ENCODE results near the gene FICD.

FICD gene

DNA sequence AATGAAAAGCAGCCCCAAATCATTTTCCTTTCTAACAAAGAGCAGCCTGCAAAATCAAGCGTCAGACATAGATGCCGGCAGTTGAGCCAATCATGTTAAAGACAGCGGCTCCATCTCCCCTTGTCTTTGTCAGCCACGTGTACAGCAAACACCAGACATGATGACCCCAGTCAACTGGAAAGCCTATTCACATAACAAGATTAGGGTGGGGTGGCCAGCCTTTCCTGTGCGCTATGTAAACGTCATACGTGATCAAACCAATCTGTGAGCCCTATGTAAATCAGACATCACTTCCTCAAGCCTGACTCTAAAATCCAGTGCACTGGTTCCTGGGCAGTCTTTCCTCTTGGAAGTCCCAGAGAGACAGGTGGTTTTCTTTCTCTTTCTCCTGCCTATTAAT is 9.9 kb upstream of the FICD start:
- no peak for DNase-seq

DNA sequence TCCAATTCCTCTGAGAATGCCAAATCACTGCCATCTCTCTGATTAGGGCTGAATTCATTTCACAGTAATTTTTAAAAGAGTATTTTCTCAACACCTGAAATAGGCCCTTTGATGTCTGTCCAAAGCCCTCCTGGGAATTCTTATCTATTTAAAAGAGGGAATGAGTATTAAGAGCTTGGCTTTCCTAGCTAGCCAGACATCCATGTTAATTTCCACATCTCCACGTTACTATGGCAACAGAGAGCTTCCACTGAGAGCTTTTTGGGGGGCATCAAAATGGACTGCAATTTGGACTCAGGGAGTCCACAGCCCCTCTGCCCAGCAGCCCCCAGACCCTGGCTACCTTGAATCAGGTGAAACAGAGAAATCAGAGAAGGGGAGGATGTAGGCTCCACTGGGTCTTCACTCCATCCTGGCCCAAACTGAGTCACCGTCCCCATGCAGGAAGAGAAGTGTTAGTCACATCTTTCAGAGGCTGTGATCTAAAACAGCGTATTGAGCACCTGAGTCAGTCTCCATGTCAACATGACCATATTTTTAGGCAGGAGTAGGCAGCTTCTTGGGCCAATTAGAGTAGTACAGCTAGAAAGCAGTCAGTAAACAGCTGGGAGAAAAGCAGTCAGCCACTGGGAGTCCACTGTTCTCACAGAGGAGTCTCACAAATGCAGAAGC is 7.0 kb upstream of the FICD start:
- no peak for DNase-seq

DNA sequence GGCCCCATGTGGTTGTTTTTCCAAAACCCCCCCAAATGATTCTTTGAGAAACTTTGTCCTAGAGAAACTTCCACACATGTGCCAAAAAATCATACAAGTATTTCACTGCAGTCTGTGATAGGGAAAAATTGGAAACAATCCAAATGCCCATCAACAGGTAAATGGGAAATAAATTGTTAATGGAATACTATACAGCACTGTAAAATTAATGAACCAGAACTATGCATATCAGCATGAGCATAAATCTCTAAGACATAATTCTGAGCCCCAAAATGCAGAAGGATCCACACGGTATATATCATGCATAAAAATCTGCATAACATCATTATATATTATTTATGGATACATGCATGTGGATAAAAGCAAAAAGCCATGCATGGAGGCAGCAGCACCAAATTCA is 5.3 kb upstream of the FICD start:
- DNase-seq = no peak

DNA sequence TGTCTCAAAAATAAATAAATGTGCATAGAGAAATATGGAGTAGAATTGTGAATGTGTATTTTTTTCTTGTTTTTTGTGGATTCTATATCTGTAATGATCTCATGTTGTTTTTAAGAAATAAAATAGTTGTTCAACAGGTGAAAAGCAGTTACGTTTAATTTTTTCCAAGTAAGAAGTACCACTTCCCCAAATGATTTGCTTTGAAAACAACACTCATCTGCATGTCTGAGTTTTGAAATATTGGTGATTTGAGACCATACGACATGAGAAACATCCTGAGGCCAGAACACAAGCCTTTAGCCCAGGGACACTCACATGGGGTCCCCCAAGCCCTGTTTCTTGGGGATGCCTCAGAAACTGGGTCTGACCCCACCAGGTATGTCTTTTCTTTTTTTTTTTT is 4.2 kb upstream of the FICD start:
- DNase-seq = no peak

DNA sequence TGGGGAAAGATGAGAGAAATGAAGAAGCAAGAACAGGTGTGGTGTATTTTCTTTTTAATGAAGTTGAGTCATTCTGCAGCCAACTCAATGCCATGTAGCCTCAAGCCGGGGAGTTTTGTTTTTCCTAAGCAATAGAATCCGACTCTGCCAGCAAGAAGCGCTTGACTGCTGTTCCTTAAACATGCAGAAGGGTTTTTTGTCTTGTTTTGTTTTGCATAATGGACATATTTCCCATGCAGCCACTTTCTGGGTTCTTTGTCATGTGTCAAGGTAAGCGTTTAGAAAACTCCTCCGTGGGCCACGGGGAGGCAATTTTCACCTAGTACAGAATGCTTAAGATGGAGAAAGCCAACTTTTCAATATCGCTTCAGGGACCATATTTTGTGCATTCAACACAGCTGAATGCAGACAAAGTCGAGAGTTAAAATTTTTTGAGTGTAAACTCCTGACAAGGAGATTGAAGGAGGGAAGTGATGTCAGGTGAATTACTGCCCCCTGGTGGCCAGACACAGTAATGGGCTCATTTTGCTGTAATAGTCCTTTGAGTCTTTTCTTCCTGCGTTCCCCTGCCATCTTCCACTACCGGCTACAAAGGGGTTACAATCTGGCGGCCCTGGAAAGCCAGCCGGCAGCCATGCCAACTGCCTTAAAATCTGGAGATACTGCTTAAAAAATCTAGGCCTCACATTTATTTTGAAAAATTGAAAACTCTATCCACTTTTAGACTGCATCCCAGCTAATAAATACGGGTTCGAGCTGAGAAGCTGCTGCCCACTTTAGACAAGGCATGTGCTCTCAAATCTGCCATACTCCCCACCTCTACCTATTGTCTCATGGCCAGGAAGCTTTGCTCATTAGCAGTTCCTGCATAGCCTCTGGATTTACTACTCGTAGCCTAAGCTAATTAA is 3.2 kb upstream of the FICD start:
- peak; percentile 77 for DNase-seq

DNA sequence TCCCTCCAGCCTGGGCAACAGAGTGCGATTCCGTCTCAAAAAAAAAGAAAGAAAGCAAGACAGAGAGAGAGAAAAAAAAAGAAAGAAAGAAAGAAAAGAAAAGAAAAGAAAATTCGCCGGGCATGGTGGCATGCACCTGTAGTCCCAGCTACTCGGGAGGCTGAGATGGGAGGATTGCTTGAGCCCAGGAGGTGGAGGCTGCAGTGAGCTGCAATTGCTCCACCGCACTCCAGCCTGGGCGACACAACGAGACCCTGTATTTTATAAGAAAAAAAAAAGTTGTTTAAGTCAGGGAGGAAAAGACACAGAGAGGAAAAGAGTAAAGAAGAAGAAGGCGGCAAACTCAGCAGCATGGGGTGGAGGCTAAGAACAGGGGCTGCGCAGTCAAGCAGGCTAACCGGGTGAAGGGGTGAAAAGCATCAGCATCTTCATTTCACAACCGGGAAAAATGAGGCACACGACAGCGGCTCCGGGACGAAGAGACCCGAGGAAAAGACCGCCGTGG is 557 bp upstream of the FICD start:
- DNase-seq = no peak

DNA sequence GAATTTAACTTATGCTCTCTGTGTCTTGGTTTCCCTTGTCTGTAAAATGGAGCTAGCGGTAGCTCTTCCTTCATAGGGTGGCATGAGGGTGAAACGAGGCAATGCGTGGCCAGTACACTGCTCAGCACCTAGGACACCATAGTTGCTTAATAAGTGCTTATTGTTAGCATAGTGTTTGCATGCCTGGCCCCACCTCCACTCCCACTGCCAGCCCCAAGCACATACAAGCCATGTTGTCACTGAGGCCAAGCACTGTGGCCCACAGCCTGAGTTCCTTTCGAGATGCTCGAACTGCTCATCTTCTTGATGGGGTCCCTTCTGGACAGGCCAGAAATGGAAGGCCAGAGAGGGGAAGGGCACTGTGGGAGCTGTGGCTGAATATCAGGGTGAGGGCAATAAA is 839 bp downstream of the FICD start:
- DNase-seq = no peak

DNA sequence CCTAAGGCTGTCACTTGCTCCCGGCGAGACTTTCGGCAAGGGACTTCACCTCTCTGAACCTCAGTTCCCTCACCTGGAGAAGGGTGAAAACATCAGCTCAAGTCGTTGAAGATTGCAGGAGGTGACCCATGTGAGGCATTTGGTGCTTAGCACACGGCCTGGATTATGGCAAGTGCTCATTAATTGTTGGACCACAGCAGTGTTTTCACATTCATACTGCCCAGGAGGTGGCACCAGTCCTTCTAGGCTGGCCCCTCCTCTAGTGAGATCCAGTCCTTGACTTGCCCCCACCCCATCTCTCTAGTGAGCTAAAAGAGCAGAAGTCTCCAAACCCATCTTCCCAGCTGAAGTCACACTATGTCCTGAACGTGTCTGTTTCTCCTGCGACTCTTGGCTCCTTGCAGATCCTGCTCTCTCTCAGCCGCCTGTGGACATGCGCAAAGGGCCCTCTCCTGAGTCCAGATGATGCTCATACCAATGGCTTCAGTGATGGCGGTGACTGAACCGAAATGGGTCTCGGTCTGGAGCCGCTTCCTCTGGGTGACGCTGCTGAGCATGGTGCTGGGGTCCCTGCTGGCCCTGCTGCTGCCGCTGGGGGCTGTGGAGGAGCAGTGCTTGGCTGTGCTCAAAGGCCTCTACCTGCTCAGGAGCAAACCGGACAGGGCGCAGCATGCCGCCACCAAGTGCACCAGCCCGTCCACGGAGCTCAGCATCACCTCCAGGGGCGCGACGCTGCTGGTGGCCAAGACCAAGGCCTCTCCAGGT is 1.6 kb downstream of the FICD start:
- DNase-seq = no peak

DNA sequence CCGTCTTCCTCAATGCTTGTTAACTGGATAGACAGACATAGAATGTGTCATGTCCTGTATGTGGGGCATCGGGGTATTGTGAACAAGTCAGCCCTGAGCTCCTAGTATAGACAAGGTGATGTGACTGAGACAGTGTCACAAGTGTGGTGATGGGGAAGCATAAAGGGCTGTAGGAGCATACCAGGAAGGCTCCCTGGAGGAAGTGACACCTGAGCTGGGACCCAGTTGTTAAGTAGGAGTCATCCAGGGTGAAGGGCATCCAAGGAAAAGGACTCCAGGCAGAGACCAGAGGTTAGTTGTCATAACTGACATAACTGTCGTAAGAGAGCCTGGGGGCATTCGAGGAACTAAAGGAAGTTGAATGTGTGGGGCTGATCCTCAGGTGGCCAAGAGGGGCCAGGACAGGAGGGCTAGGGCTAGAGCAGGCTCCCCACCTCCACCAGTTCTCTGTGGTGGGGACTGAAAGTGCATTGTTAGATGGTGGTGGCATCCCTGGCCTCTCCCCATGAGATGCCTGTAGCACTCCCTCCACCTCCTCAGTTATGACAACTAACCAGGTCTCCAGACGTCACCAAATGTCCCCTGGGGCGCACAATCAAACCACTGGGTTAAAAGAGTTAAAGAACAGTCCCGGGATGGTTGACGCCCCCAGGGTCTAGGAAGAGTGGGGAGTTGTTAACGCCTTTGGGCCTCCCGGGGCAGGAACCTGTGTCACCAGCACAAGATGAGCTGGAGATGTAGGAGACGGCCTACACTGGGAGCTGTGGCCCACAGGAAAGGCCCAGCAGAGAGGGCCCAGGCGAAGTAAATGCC is 2.4 kb downstream of the FICD start:
- no peak for DNase-seq

DNA sequence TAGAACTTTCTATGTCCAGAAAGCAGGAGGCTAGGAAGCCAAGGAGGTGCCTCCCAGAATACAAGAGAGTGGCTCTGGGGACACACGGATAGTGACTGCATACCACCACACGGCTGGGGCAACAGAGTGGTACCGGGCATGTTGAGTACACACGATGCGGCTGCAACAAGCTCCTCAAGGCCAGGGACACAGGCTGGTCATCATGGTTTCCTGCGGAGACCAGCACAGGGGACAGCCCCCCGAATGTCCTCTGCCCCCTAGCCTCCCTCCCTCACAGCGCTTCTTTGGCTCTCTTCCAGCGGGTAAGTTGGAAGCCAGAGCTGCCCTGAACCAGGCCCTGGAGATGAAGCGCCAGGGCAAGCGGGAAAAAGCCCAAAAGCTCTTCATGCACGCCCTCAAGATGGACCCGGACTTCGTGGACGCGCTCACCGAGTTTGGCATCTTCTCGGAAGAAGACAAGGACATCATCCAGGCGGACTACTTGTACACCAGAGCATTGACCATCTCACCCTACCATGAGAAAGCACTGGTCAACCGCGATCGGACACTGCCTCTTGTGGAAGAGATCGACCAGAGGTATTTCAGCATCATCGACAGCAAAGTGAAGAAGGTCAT is 3.1 kb downstream of the FICD start:
- DNase-seq = no peak

DNA sequence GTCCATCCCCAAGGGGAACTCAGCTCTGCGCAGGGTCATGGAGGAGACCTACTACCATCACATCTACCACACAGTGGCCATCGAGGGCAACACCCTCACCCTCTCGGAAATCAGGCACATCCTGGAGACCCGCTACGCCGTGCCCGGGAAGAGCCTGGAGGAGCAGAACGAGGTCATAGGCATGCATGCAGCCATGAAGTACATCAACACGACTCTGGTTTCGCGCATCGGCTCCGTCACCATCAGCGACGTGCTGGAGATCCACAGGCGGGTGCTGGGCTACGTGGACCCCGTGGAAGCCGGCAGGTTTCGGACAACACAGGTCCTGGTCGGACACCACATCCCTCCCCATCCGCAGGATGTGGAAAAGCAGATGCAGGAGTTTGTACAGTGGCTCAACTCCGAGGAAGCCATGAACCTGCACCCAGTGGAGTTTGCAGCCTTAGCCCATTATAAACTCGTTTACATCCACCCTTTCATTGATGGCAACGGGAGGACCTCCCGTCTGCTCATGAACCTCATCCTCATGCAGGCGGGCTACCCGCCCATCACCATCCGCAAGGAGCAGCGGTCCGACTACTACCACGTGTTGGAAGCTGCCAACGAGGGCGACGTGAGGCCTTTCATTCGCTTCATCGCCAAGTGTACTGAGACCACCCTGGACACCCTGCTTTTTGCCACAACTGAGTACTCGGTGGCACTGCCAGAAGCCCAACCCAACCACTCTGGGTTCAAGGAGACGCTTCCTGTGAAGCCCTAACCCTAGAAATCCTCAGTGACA is 3.8 kb downstream of the FICD start:
- DNase-seq = no peak

DNA sequence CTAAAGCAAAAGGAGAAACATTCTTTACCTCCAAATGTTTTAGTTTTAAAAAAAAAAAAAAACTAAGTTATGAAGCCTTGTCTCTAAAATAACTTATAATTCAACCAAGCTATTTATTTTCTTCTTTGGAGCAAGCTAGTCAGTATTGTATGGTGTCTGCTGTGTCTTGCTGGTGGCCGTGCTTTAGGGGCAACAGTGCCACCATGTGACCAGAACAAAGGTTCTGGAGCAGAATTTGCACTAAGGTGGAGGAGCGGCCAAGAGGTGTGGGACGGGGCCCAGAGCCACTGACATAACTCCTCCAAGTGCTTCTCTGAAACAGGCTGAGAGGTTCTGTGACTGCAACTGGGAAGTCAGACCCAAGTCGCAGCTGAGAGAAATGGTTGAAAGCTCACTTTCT is 4.5 kb downstream of the FICD start:
- no peak for DNase-seq

DNA sequence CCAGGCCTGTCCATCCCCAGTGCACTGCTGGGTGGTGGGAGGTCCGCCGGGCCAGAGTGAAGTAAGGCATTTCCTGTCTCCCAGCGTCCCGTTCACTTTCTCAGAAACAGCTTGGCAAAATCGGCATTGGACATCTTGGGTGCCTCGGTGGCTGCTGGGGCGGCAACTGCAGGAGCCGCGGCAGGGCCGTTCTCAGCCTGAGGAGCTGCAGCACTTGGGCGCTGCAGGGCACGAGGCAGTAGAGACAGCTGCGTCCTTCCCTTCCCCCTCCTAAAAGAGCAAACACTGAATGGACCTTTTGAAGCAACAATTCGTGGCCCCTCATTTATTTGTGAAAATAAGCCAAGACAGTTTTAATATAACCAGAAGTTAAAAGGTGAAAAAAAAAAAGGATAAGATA is 8.3 kb downstream of the FICD start:
- no peak for DNase-seq

DNA sequence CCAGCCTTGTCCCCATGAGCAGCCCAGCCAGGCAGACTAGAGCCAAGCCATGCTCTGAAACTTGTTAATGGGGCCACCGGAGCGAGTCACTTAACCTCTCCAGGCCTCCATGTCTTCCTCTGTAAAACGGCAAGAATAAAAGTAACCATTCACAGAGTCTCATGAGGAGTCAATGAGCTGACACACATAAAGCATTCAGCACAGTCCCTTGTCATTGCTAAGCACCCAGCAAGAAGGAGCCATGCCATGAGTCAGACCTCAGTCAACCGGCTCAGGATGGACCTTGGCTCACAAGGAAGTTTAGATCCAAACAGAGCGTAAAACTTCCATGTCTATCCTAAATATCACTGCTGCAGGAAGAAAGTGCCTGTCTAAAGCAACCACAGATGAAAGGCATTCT is 10.6 kb downstream of the FICD start:
- DNase-seq = no peak

DNA sequence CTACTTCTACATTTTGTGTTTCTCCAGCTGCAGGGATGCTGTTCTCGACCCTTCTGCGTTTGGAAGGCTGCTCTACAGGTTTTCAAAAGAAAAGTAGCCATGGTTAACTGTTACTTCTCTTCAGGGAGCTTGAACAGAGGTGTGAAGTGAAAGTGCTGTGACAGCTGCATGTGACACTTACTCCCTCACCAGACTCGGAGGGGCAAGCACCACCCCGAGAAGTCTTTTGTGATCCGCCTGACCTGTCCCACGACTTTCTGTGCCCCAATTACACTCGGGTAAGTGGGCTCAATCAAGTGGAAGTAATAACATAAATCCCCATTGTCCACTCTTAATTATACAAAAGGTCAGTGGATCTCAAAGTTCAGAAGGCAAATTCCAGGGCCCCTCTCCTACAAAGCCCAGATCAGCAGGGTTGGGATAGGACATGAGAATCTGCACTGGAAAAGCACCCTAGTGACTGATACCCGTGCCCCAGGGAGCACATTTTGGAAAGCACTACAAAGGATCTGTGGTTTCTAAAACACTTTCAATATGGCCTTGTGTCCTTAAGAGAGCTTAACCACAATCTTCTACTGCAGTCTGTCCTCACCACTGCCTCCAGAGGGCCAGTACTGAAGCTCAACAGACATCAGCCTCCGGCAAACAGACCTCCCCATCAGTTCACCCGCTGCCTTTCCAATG is 11.5 kb downstream of the FICD start:
- no peak for DNase-seq

DNA sequence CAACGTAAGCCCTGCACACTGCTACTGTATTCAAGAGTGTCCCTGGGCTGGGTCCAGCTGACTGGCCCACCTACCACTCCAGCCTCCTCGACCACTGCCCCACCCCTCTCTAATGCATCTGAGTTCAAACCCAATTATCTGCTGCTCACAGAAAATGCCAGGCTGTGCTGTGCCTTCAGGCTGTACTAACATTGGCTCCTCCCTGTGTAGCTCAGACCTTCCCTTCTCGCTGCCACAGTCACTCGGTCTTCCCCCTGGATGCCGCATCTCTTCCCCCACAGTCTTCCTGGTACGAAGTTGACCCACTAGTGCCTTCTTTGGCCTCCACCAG is 12.1 kb downstream of the FICD start:
- DNase-seq = no peak

DNA sequence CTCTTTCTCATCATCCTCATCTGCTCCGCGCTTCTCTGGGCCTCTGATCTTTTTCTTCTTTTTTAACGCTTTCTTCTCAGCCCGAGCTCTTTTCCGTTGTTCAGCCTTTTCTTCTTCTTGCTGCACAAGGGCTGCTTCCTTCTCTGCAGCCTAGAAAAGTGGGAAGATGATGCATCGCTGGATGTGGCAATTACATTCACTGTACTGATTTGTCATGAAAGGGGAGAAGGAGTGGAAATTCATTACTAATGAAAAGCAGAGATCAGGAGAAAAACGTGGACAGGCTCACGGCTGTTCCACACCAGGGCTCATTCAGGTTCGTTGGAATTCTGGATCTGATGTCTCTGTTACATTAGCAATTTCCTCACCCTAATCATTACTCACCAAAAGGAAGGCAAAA is 15.1 kb downstream of the FICD start:
- DNase-seq = no peak

DNA sequence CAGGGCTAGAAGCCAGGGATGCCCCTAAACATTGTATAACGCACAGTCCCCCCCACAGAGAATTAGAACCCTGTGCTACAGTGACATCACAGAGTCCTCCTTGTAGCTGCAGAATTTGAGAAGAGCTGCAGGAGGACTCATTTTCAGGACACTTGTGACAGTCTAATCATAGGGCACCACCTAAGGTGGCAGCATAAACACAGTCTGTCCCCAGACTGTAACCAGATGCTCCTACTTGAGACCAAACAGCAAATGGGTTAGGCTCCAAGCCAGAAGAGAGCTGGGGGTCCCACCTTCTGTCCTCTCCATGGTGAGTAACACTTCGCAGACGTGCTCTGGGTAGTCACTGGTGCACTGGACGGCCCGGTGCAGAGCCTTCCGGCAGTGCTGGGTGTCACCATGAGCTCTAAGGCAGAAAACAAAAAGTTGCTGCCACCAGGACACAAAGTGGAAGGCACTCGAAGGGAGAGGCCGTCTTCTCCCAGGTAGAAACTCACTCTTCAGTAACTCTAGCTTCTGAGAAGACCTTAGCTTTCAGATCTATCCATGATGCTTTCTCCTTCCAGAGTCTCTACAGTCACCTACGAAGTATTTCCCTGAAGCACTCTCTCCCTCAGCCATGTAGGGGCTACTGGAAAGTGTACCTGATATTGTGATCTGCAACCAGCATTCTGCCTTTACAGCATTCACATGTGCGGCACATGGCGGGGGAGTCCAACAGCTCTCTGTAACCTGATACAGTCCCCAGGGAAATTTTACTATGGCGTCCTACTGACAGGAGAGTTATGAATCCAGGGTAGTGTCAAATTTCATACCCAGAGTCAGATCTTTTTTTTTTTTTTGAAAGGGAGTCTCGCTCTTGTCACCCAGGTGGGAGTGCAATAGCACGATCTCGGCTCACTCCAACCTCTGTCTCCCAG is 17.1 kb downstream of the FICD start:
- DNase-seq = no peak

DNA sequence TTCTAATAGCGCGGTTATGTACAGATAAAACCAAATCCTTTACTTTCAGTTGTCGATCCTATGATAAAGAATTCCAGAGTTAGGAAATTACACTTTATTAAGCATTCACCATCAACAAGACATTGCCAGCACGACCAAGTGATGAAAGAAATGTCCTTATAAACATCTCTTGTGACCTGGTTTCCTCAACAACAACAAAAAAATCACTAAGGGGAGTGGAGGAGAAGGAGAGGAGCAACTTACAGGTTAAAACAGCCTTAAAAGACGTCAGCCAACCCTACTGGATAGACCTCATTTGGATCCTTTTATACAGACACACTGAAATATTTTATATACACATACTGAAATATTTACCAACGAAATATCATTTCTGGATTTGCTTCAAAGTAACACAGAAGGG is 23.1 kb downstream of the FICD start:
- no peak for DNase-seq

Measured in activated CD8-positive, alpha-beta memory T cell treated with anti-CD3 and anti-CD28 coated beads, Interleukin-2, amount 50 U/mL, for 4 hours (primary cell).